OCI-LY1 (cell line): ENCODE measurements around the gene ZNF683.

Experiments
- CTCF ChIP-seq: fragments of 200-600 bp; sonication (generic), shearing (Covaris generic); IDR thresholded peaks from 2 replicates; pipeline ENCODE4 v1.5.1; 2017; ENCODE audit warnings: mild to moderate bottlenecking, antibody characterized with exemption, low read length, moderate library complexity, mixed read lengths
- EZH2 ChIP-seq: fragments of 200-600 bp; sonication (generic), shearing (Covaris generic); IDR thresholded peaks from 2 replicates; pipeline ENCODE4 v1.8.0; 2017; ENCODE audit warnings: borderline replicate concordance, mixed run types, mild to moderate bottlenecking, antibody characterized with exemption, low read length, moderate library complexity, mixed read lengths

GRCh38 chr1:26378879-26379251 lies 6.3 kb upstream of the ZNF683 start:
- TF ChIP-seq CTCF: no peak
- TF ChIP-seq EZH2: no peak
